ENCODE data around the gene MAML3.

The MAML3 gene

DNA sequence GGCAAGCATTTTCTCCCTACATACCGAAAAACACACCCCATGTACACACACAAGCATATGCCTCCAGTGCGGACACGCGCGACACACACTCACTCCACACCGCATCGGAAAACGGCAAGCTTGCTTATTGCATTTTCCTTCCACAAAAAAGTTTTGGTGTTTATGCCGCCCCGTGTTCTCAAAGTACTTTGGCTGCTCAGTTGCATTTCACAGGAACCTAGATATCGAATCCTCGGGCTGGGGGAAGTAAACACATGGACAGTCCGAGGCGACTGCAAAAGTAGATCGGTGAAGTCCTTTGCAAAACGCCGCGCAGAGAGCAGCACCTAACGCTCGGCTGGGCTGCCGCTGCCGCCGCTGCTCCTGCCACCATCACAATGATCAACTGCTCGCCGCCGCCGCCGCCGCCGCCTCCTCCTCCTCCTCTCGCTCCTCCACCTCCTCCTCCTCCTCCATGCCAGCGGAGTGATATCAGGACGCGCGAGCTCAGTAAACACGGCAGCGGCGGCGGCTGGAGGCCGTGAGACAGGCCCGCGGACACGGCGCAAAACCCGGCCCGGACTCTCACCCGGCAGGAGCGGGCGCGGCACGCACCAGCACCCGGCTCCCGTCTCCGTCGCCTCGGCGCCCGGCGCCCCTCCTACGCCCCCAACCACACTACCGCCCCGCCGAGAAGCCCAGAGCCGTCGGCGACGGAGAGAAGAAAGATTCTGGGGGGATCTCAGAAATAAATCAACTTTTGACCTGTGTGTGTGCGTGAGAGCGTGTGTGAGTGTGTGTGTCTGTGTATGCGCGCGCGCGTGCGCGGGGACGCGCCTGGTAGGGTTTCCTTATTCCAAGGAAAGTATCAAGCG, at the start of gene MAML3:
TSS of gene MAML3 (minus strand) at position 467 of the 854 bp plus-strand sequence. CDS start 857 bp downstream, outside the sequence.
- peak; percentile 37 for TF ChIP-seq POLR2A (IDR thresholded peaks at IDR 0.05; ENCODE audit: extremely low read depth, insufficient read length)
- TF ChIP-seq, protein P1, sequence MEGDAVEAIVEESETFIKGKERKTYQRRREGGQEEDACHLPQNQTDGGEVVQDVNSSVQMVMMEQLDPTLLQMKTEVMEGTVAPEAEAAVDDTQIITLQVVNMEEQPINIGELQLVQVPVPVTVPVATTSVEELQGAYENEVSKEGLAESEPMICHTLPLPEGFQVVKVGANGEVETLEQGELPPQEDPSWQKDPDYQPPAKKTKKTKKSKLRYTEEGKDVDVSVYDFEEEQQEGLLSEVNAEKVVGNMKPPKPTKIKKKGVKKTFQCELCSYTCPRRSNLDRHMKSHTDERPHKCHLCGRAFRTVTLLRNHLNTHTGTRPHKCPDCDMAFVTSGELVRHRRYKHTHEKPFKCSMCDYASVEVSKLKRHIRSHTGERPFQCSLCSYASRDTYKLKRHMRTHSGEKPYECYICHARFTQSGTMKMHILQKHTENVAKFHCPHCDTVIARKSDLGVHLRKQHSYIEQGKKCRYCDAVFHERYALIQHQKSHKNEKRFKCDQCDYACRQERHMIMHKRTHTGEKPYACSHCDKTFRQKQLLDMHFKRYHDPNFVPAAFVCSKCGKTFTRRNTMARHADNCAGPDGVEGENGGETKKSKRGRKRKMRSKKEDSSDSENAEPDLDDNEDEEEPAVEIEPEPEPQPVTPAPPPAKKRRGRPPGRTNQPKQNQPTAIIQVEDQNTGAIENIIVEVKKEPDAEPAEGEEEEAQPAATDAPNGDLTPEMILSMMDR (IDR thresholded peaks at IDR 0.05; ENCODE audit: low read depth, low read length): no peak
- TF ChIP-seq MYC (IDR thresholded peaks at IDR 0.05; ENCODE audit: low read depth, low read length): peak; percentile 22; the same call in 1 of the 2 replicates
- TF ChIP-seq, protein P2, sequence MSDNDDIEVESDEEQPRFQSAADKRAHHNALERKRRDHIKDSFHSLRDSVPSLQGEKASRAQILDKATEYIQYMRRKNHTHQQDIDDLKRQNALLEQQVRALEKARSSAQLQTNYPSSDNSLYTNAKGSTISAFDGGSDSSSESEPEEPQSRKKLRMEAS (IDR thresholded peaks at IDR 0.05; ENCODE audit: low read depth, low read length): peak; percentile 40
- peak; percentile 95 for DNase-seq (ENCODE audit: low read depth)
- H3K4me3 ChIP-seq (ENCODE audit: low read depth, low read length): peak within 1 kb of the TSS; percentile 84

DNA sequence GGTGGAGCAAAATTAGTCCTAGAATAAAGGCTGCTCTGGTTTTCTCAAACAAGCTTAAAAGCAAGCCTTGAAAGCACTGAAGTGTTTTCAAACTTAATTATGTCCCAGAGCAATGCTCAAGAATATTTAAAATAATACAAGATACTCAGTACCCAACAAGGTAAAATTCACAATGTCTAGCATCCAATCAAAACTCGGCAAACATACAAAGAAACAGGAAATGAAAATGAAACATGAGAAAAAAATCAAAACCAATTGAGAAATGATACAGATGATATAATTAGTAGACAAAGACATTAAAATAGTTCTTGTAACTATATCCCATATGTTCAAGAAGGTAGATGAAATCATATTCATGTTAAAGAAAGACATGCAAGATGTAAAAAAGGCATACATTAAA, 45.0 kb upstream of the MAML3 start:
- TF ChIP-seq, protein P2 (IDR thresholded peaks at IDR 0.05; ENCODE audit: low read depth, low read length): no peak
- no peak for TF ChIP-seq MYC (IDR thresholded peaks at IDR 0.05; ENCODE audit: low read depth, low read length)
- no peak for TF ChIP-seq POLR2A (IDR thresholded peaks at IDR 0.05; ENCODE audit: extremely low read depth, insufficient read length)
- TF ChIP-seq, protein P1 (IDR thresholded peaks at IDR 0.05; ENCODE audit: low read depth, low read length): no peak
- no peak overlapping the region for H3K4me3 ChIP-seq (ENCODE audit: low read depth, low read length)
- DNase-seq (ENCODE audit: low read depth): no peak

DNA sequence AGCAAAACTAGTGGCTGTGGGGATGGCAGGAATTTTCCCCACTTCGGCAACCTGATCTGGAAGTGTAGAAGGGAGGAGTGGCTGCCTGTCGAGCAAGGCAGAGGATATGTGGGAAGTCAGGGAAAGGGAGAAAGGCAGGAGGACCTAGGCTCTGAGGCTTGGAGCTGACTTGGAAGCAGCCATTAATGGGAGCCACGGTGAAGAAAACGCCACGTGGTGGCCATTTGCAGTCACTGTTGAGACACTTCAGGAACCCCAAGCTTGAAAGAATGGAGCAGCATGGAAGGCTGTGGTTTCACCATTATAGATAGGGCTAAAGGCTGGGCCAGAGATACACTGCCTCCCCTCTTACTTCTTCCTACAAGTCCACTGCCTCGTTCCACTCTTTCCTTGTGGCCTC, 41.8 kb upstream of the MAML3 start:
- no peak for DNase-seq (ENCODE audit: low read depth)
- TF ChIP-seq POLR2A (IDR thresholded peaks at IDR 0.05; ENCODE audit: extremely low read depth, insufficient read length) (no peak), MYC (IDR thresholded peaks at IDR 0.05; ENCODE audit: low read depth, low read length) (no peak)
- TF ChIP-seq, protein P1 (IDR thresholded peaks at IDR 0.05; ENCODE audit: low read depth, low read length): no peak
- TF ChIP-seq, protein P2 (IDR thresholded peaks at IDR 0.05; ENCODE audit: low read depth, low read length): no peak
- H3K4me3 ChIP-seq (ENCODE audit: low read depth, low read length): no peak overlapping the region

DNA sequence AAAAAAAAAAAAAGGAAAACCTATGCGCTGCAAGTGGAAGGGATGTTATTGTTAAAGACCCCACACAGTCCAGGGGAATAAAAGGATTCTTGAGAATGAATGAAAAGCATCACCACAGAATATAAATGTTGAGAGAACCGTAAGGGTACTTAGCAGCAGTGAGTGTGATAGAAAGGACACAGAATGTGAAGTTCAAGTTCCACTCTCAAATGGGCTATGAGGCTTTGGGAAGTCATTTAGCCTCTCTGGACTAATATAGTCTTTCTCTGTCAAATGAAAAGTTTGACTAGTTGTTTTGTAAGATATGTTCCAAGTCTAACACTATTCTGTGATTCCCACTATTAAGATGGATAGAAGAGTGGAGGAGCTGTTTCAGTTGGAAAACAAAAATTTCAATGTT, 35.8 kb upstream of the MAML3 start:
- DNase-seq (ENCODE audit: low read depth): no peak
- TF ChIP-seq, protein P1 (IDR thresholded peaks at IDR 0.05; ENCODE audit: low read depth, low read length): no peak
- TF ChIP-seq, protein P2 (IDR thresholded peaks at IDR 0.05; ENCODE audit: low read depth, low read length): no peak
- TF ChIP-seq POLR2A (IDR thresholded peaks at IDR 0.05; ENCODE audit: extremely low read depth, insufficient read length) (no peak), MYC (IDR thresholded peaks at IDR 0.05; ENCODE audit: low read depth, low read length) (no peak)
- H3K4me3 ChIP-seq (ENCODE audit: low read depth, low read length): no peak overlapping the region

DNA sequence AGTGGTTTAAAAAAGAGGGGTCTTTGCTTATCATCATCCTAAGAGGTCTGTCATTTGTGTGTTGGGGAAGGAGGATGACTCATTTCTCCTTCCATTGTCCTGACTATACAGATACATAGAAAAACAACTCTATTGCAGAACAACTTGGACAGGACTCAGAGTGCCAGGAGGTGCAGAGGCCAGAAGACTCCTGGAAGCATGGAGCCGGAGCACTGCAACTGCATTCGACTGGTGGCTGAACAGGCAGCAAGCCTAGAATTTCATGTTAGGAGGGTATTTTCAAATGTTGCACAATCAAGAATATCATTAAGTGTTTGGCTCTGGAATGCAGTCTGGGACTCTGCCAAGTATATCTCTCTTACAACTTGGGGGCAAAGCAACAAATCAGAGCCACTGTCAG, 35.0 kb upstream of the MAML3 start:
- no peak for TF ChIP-seq POLR2A (IDR thresholded peaks at IDR 0.05; ENCODE audit: extremely low read depth, insufficient read length)
- TF ChIP-seq, protein P2 (IDR thresholded peaks at IDR 0.05; ENCODE audit: low read depth, low read length): no peak
- no peak for TF ChIP-seq MYC (IDR thresholded peaks at IDR 0.05; ENCODE audit: low read depth, low read length)
- TF ChIP-seq, protein P1 (IDR thresholded peaks at IDR 0.05; ENCODE audit: low read depth, low read length): no peak
- no peak overlapping the region for H3K4me3 ChIP-seq (ENCODE audit: low read depth, low read length)
- no peak for DNase-seq (ENCODE audit: low read depth)

Measured in NB4 (cell line).